K562 (cell line): ENCODE measurements around the gene TFCP2.

Source experiments
- ATF2 ChIP-seq: sonication (generic); formaldehyde crosslinking; IDR thresholded peaks from 2 replicates; pipeline ENCODE4 v1.8.1; 2022; ENCODE audit warnings: missing genetic modification reagents
- CHD2 ChIP-seq: IDR thresholded peaks from 2 replicates; pipeline ENCODE4 v1.6.1; 2011; ENCODE audit warnings: low read depth, low read length
- CTCF ChIP-seq, 3 experiments: IDR thresholded peaks in 2 of 3; conservative IDR thresholded peaks in 1 of 3; 2 replicates each; pipeline ENCODE4 v1.5.1; 2011 to 2012; ENCODE audit warnings: low read length in 3 of 3, mild to moderate bottlenecking in 3 of 3, control low read depth in 2 of 3, improper control_type of control experiment in 1 of 3, inconsistent platforms in 1 of 3, low read depth in 1 of 3, mixed read lengths in 1 of 3, moderate library complexity in 1 of 3; ENCODE audit not compliant: insufficient read depth in 2 of 3
- EP300 ChIP-seq: IDR thresholded peaks from 2 replicates; pipeline ENCODE4 v1.6.1; 2012; ENCODE audit warnings: low read length, improper control_type of control experiment
- FIP1L1 ChIP-seq: fragments of 200-400 bp; formaldehyde crosslinking; IDR thresholded peaks from 2 replicates; pipeline ENCODE4 v1.6.1; 2018; ENCODE audit warnings: mild to moderate bottlenecking, low read depth, low read length; ENCODE audit not compliant: poor library complexity, severe bottlenecking
- GABPA ChIP-seq: fragments of 200-800 bp; sonication (Bioruptor generic); conservative IDR thresholded peaks from 2 replicates; pipeline ENCODE4 v1.6.1; 2016; ENCODE audit warnings: low read depth, missing genetic modification characterization, missing compliant biosample characterization
- JUND ChIP-seq, 2 experiments: IDR thresholded peaks; 2 replicates in 1 of 2; 3 replicates in 1 of 2; pipeline ENCODE4 v1.6.1; 2011; ENCODE audit warnings: borderline replicate concordance in 2 of 2, low read depth in 2 of 2, low read length in 2 of 2, improper control_type of control experiment in 1 of 2, missing biosample characterization in 1 of 2, missing genetic modification characterization in 1 of 2, missing genetic modification reagents in 1 of 2
- MEF2A ChIP-seq: IDR thresholded peaks from 2 replicates; pipeline ENCODE4 v1.6.1; 2011; ENCODE audit warnings: low read depth, mild to moderate bottlenecking, low read length, moderate library complexity; ENCODE audit not compliant: control insufficient read depth
- PHF21A ChIP-seq: fragments of 450-650 bp; IDR thresholded peaks from 2 replicates; pipeline ENCODE4 v1.6.1; 2017; ENCODE audit warnings: low read depth, borderline replicate concordance
- SOX6 ChIP-seq: fragments of 450-650 bp; IDR thresholded peaks from 2 replicates; pipeline ENCODE4 v1.6.1; 2014; ENCODE audit warnings: mild to moderate bottlenecking
- SPI1 ChIP-seq: IDR thresholded peaks from 2 replicates; pipeline ENCODE4 v1.6.1; 2011; ENCODE audit warnings: low read depth, low read length, control low read depth, borderline replicate concordance
- SRF ChIP-seq, 2 experiments: fragments of 250-450, 450-650 bp in 1 of 2; sonication (Bioruptor Pico) in 1 of 2; sonication (generic) in 1 of 2; formaldehyde crosslinking; IDR thresholded peaks; 2 replicates each; pipeline versions ENCODE4 v1.5.0 to v1.5.1; 2020 to 2022; ENCODE audit warnings: mild to moderate bottlenecking in 1 of 2, missing genetic modification reagents in 1 of 2
- TEAD4 ChIP-seq, 2 experiments: sonication (generic) in 1 of 2; formaldehyde crosslinking in 1 of 2; IDR thresholded peaks; 2 replicates each; pipeline versions ENCODE4 v1.6.1 to v1.8.0; 2012 to 2022; ENCODE audit warnings: borderline replicate concordance in 1 of 2, inconsistent platforms in 1 of 2, low read length in 1 of 2, mild to moderate bottlenecking in 1 of 2, missing genetic modification reagents in 1 of 2
- ZNF609 ChIP-seq: sonication (generic); formaldehyde crosslinking; IDR thresholded peaks from 2 replicates; pipeline ENCODE4 v1.8.1; 2023; ENCODE audit warnings: missing genetic modification reagents, mild to moderate bottlenecking, borderline replicate concordance

- TF ChIP-seq CTCF (IDR thresholded peaks at IDR 0.05 in 2 of 3, conservative IDR thresholded peaks at IDR 0.05 in 1 of 3; ENCODE audit: insufficient read depth in 2 of 3, low read depth in 1 of 3, low read length in 3 of 3) = no peak
- TF ChIP-seq TEAD4 (IDR thresholded peaks at IDR 0.05; ENCODE audit: low read length) = no peak
- TF ChIP-seq TEAD4 (CRISPR knock-in tag; IDR thresholded peaks at IDR 0.05; ENCODE audit: borderline replicate concordance) = no peak
- no peak for TF ChIP-seq PHF21A
- no peak for TF ChIP-seq SOX6
- TF ChIP-seq SPI1 = no peak
- no peak for TF ChIP-seq JUND (IDR thresholded peaks at IDR 0.05; ENCODE audit: borderline replicate concordance, low read depth, low read length)
- no peak for TF ChIP-seq JUND (tag; IDR thresholded peaks at IDR 0.05; ENCODE audit: borderline replicate concordance, low read depth, low read length)
- no peak for TF ChIP-seq ZNF609 (CRISPR knock-in tag)
- TF ChIP-seq ATF2 (CRISPR knock-in tag) = no peak
- no peak for TF ChIP-seq CHD2
- no peak for TF ChIP-seq MEF2A
- TF ChIP-seq FIP1L1 = no peak
- TF ChIP-seq EP300 = no peak
- no peak for TF ChIP-seq SRF (CRISPR knock-in tag; IDR thresholded peaks at IDR 0.05)
- no peak for TF ChIP-seq GABPA (tag)
Observed at GRCh38 chr12:51055060-51055459, 117.9 kb downstream of the TFCP2 start.
